ENCODE measurements around the gene NPR3. TPM values are rescaled to one million over a fixed set of nuclear protein-coding genes. Genes with fewer than 3 reads are reported as not detected.

NPR3 gene
- total RNA-seq, 1 donor from 2014 or later = 44.6 TPM

Other genes starting within 250 kb of the NPR3 start
- gene SUB1, start 125.8 kb upstream of the NPR3 start, total RNA-seq = 180 TPM

Data from cardiac septum (tissue), 1 donor.